ENCODE measurements around the gene ZP1. TPM values are rescaled to one million over a fixed set of nuclear protein-coding genes. Genes with fewer than 3 reads are reported as not detected.

Gene ZP1
- total RNA-seq, 4 donors from 2014 or later: not detected

DNA sequence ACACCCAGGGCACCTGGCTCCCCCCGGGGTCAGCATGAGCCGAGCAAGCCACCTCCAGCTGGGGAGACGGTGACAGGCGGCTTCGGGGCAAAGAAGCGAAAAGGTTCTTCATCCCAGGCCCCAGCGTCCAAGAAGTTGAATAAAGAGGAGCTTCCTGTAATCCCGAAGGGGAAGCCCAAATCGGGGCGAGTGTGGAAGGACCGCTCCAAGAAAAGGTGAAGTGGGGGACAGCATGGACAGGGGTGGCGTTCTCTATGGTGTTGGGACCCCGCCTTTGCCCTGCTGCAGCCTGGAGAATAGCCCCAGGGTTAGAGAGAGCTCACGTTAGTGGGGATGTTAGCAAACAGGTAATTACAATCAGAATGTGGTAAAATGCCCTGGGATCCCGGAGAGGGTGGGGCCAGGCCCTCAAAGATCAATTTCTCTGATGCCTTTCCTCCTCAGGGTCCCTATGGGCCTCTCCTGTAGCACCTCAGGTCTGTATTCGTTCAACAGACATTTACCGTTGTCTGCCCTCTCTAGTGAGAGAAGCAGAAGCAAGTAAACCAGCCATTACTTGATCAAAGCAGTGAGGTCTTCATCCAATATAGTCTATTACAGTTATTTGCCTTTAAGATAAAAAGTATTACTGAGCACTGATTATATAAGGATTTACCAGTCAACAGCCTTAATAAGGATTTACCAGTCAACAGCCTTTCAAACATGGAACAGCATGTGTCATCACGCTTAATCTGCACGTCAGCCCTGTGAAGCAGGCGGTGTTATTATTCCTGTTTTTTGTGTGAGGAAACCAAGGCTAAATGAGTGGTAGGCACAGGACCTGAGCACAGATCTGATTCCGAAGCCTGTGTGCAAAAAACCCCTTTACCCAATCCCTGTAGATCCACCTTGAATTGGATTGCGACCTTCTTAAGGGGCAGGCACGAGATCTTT, 24.4 kb upstream of the ZP1 start:
- in situ Hi-C loops (cut with MboI; ENCODE audit: low pct_ligation_motif_present in 1 of 4, low pct_unique_long_range_greater_than_20kb in 1 of 4, low sequenced_read_pairs in 3 of 4) (loop anchor here in 2 of 4 donors (25.0 kb wide), 3 partner anchors 294 to 494 kb away; partner anchors contain the start of genes DDB1 (in 1 of the 2) and TKFC (in 1 of the 2)), intact Hi-C loops (cut with DNase I; ENCODE audit: low total_unique reads) (no loop called here)
- H3K27me3 ChIP-seq: no peaks in the 10 kb centered on the region
- H3K4me1 ChIP-seq: peaks cover 19 to 39% (median 32%) of the 10 kb centered on the region in 4 donors
- no peaks in the 10 kb centered on the region for H3K9me3 ChIP-seq
- no peak for DNase-seq
- 7 to 60% methylated on average over 2 to 21 of the region's 23 CpGs for WGBS, 2 donors (ENCODE audit: low coverage in 1 of 2)
- peaks cover 0 to 6% (median 0%) of the 10 kb centered on the region in 4 donors for H3K36me3 ChIP-seq
- peak overlapping the region; percentile 59 to 96 (median 63) for H3K4me3 ChIP-seq
- TF ChIP-seq, protein P1, sequence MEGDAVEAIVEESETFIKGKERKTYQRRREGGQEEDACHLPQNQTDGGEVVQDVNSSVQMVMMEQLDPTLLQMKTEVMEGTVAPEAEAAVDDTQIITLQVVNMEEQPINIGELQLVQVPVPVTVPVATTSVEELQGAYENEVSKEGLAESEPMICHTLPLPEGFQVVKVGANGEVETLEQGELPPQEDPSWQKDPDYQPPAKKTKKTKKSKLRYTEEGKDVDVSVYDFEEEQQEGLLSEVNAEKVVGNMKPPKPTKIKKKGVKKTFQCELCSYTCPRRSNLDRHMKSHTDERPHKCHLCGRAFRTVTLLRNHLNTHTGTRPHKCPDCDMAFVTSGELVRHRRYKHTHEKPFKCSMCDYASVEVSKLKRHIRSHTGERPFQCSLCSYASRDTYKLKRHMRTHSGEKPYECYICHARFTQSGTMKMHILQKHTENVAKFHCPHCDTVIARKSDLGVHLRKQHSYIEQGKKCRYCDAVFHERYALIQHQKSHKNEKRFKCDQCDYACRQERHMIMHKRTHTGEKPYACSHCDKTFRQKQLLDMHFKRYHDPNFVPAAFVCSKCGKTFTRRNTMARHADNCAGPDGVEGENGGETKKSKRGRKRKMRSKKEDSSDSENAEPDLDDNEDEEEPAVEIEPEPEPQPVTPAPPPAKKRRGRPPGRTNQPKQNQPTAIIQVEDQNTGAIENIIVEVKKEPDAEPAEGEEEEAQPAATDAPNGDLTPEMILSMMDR (IDR thresholded peaks at IDR 0.05): no peak
- TF ChIP-seq POLR2AphosphoS5 (IDR thresholded peaks at IDR 0.05) (no peak), EP300 (IDR thresholded peaks at IDR 0.05; ENCODE audit: low read depth) (no peak), POLR2A (IDR thresholded peaks at IDR 0.05) (no peak)
- peak overlapping the region; percentile 69 to 85 (median 80) for H3K27ac ChIP-seq

DNA sequence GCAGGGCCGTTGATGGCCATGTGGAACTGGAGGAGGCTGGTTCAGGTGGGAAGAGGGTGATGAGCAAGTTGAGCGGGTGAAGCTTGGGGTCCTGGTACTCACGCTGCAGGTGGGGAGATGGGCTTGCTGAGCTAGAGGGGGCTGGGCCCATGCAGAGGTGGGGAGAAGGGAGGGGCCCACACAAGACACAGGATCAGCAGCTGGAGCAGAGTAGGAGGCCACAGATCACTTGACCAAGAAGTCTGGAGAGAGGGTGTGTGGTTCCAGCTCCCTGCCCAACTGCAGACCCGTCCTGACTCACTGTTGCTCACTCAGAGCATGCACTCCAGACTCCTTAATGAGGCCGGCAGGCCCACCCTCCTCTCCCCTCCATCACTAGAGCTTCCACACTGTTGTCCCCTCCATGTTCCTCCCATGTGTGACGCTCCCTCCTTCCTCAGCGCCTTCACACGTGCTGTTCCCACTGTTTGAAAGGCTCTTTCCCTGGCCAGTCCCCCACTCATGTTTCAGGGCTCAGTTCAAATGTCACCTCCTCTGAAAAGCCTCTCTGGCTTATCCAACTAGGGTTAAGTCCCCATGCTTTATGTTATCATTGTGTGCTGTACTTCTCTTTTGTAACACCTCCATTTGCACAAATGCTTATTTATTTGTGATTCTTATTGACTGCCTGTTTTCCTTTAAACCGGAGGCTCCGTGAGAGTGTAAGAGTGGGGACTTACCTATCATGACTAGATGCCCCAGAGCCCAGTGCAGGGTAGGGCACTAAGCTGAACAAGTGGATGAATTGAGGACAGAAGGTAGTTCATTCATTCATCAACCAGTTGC, 23.1 kb upstream of the ZP1 start:
- H3K36me3 ChIP-seq: peaks cover 0 to 9% (median 2%) of the 10 kb centered on the region in 4 donors
- no peaks in the 10 kb centered on the region for H3K27me3 ChIP-seq
- H3K4me3 ChIP-seq: peak overlapping the region in 2 of 4 donors; percentile 59 to 96
- DNase-seq: no peak
- peaks cover 19 to 39% (median 32%) of the 10 kb centered on the region in 4 donors for H3K4me1 ChIP-seq
- H3K9me3 ChIP-seq: no peaks in the 10 kb centered on the region
- in situ Hi-C loops (cut with MboI; ENCODE audit: low pct_ligation_motif_present in 1 of 4, low pct_unique_long_range_greater_than_20kb in 1 of 4, low sequenced_read_pairs in 3 of 4): loop anchor here in 2 of 4 donors (25.0 kb wide), 3 partner anchors 293 to 493 kb away; partner anchors contain the start of genes DDB1 (in 1 of the 2) and TKFC (in 1 of the 2)
- intact Hi-C loops (cut with DNase I; ENCODE audit: low total_unique reads): no loop called here
- 53 to 65% methylated on average over 3 to 10 of the region's 10 CpGs for WGBS, 2 donors (ENCODE audit: low coverage in 1 of 2)
- no peak for TF ChIP-seq POLR2AphosphoS5 (IDR thresholded peaks at IDR 0.05)
- TF ChIP-seq EP300 (IDR thresholded peaks at IDR 0.05; ENCODE audit: low read depth): no peak
- TF ChIP-seq, protein P1 (IDR thresholded peaks at IDR 0.05): no peak
- no peak for TF ChIP-seq POLR2A (IDR thresholded peaks at IDR 0.05)
- H3K27ac ChIP-seq: peak overlapping the region in 2 of 4 donors; percentile 69 to 85

DNA sequence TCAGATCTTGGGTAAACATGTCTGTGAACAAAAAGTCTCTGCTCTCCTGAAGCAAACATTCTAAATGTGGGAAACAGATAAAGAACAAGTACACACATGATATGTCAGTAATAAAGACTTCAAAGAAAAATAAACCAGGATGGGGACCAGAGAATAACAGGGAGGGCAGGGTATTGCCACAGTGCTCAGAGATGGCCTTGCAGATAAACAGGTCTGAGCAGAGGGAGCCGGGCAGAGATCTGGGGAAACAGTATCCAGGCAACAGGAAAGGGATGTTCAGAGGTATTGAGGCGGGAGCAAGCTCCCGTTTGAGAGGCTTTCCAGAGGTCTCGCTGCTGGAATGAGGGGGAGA, 22.5 kb upstream of the ZP1 start:
- in situ Hi-C loops (cut with MboI; ENCODE audit: low pct_ligation_motif_present in 1 of 4, low pct_unique_long_range_greater_than_20kb in 1 of 4, low sequenced_read_pairs in 3 of 4): loop anchor here in 2 of 4 donors (25.0 kb wide), 3 partner anchors 292 to 492 kb away; partner anchors contain the start of genes DDB1 (in 1 of the 2) and TKFC (in 1 of the 2)
- TF ChIP-seq, protein P1 (IDR thresholded peaks at IDR 0.05): no peak
- TF ChIP-seq POLR2A (IDR thresholded peaks at IDR 0.05) (no peak), EP300 (IDR thresholded peaks at IDR 0.05; ENCODE audit: low read depth) (no peak), POLR2AphosphoS5 (IDR thresholded peaks at IDR 0.05) (no peak)

More for the DNA sequence above, 22.5 kb upstream of the ZP1 start:
- no peak for DNase-seq
- intact Hi-C loops (cut with DNase I; ENCODE audit: low total_unique reads): no loop called here
- no peak overlapping the region for H3K27ac ChIP-seq
- peaks cover 0 to 12% (median 5%) of the 10 kb centered on the region in 4 donors for H3K36me3 ChIP-seq
- H3K9me3 ChIP-seq: no peaks in the 10 kb centered on the region
- WGBS, 2 donors (ENCODE audit: low coverage in 1 of 2): 44 to 46% methylated on average over 4 of the region's 4 CpGs
- H3K4me3 ChIP-seq: no peak overlapping the region
- no peaks in the 10 kb centered on the region for H3K27me3 ChIP-seq
- peaks cover 19 to 39% (median 32%) of the 10 kb centered on the region in 4 donors for H3K4me1 ChIP-seq
